Sigmoid colon (tissue), 4 donors: ENCODE measurements around the gene PPP1R16B.

Source experiments
- EP300 ChIP-seq, 4 donors: sonication (generic); formaldehyde crosslinking; IDR thresholded peaks; one replicate each; pipeline ENCODE4 v1.6.1; 2017; ENCODE audit warnings: antibody characterized with exemption in 4 of 4
- POLR2A ChIP-seq, 2 donors: fragments of 450-650 bp; IDR thresholded peaks; one replicate each; pipeline ENCODE4 v1.6.1; 2016; ENCODE audit warnings: antibody characterized with exemption in 2 of 2, mild to moderate bottlenecking in 2 of 2, moderate library complexity in 2 of 2
- POLR2AphosphoS5 ChIP-seq, 4 donors: sonication (generic); formaldehyde crosslinking; IDR thresholded peaks; one replicate each; pipeline ENCODE4 v1.6.1; 2017; ENCODE audit warnings: antibody characterized with exemption in 4 of 4
- TF ChIP-seq, protein P1 (sequence below), 4 experiments: fragments of 450-650 bp in 3 of 4; fragments of 200-600 bp in 1 of 4; IDR thresholded peaks; one replicate each; pipeline ENCODE4 v1.5.1; 2016 to 2019; ENCODE audit warnings: antibody characterized with exemption in 4 of 4, mild to moderate bottlenecking in 3 of 4, moderate library complexity in 2 of 4

DNA sequence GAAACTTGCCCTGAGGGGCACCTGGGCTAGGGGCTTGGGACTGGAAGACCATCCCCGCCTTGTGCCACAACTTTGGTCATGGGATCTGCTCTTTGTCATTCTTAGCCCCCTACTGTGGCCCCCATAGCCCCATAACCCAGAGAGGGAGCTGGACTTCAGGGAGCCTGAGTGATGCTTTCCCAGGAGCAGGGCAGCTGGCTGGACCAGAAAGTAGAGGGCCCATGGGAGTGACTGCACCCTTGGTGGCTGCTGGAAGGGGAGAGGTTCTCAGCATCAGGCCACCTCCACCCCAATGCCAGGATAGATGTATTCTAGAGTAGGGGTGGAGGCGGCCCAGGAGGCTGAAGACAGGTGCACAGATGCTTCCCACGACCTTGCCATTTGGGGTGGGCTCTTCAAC, 114.9 kb downstream of the PPP1R16B start:
- TF ChIP-seq, protein P1, sequence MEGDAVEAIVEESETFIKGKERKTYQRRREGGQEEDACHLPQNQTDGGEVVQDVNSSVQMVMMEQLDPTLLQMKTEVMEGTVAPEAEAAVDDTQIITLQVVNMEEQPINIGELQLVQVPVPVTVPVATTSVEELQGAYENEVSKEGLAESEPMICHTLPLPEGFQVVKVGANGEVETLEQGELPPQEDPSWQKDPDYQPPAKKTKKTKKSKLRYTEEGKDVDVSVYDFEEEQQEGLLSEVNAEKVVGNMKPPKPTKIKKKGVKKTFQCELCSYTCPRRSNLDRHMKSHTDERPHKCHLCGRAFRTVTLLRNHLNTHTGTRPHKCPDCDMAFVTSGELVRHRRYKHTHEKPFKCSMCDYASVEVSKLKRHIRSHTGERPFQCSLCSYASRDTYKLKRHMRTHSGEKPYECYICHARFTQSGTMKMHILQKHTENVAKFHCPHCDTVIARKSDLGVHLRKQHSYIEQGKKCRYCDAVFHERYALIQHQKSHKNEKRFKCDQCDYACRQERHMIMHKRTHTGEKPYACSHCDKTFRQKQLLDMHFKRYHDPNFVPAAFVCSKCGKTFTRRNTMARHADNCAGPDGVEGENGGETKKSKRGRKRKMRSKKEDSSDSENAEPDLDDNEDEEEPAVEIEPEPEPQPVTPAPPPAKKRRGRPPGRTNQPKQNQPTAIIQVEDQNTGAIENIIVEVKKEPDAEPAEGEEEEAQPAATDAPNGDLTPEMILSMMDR (IDR thresholded peaks at IDR 0.05): no peak
- no peak for TF ChIP-seq POLR2A (IDR thresholded peaks at IDR 0.05)
- no peak for TF ChIP-seq POLR2AphosphoS5 (IDR thresholded peaks at IDR 0.05)
- TF ChIP-seq EP300 (IDR thresholded peaks at IDR 0.05): no peak
